Progenitor cell of endocrine pancreas (in vitro differentiated cells): ENCODE results near the gene RTKN. TPM values are rescaled to one million over a fixed set of nuclear protein-coding genes. Genes with fewer than 3 reads are reported as not detected.
"Not testable (repeated sequence)": the region's sequence is repeated elsewhere in the genome, so short reads cannot be mapped to it uniquely, and the experiment has no call there.

Experiments
- DNase-seq: peaks from one replicate; pipeline ENCODE4 v3.0.0; 2021; ENCODE audit warnings: low spot score; ENCODE audit not compliant: unreplicated experiment
- H3K27ac Mint-ChIP-seq: 2 replicates; pipeline ENCODE4 v1.8.0; 2021; ENCODE audit warnings: mild to moderate bottlenecking, moderate library complexity, mixed read lengths
- H3K27me3 Mint-ChIP-seq: 2 replicates; pipeline ENCODE4 v1.8.0; 2021; ENCODE audit warnings: mixed read lengths
- H3K36me3 Mint-ChIP-seq: 2 replicates; pipeline ENCODE4 v1.8.0; 2022; ENCODE audit warnings: mixed read lengths; ENCODE audit not compliant: insufficient read depth
- H3K4me1 Mint-ChIP-seq: 2 replicates; pipeline ENCODE4 v1.8.0; 2021; ENCODE audit warnings: low read depth, mixed read lengths
- H3K4me3 Mint-ChIP-seq: 2 replicates; pipeline ENCODE4 v1.8.0; 2021; ENCODE audit warnings: low read depth, mild to moderate bottlenecking, moderate library complexity, mixed read lengths
- H3K9me3 Mint-ChIP-seq: 2 replicates; pipeline ENCODE4 v1.8.0; 2021; ENCODE audit warnings: low read depth, mixed read lengths
- total RNA-seq: library from RNA; stranded (reverse); gene quantifications from 2 replicates; pipeline ENCODE4 v1.2.1, GENCODE V29; 2021
- TF ChIP-seq, protein P1 (sequence below): fragments of 200-600 bp; sonication (generic); IDR thresholded peaks from one replicate; pipeline ENCODE4 v1.5.0; 2021; ENCODE audit warnings: antibody characterized with exemption, mild to moderate bottlenecking; ENCODE audit not compliant: unreplicated experiment

Gene RTKN
- total RNA-seq, 1 donor from 2014 or later = 129 TPM

DNA sequence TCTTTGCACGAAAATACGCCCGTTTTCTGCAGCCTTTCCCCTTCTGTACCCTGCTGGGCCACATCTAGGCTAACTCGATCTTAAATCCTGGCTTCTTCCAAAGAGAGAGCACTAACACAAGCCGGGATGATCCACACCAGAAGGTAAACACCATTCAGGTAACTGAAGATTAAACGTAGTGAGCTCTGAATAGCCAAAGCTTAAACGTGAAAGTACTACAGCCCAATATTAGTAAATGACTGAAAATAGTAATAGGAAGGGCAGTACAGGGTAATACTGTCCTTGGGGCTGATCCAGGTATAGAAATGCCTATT lies 31.2 kb upstream of the RTKN start:
- peak overlapping the region; percentile 98 for H3K27ac Mint-ChIP-seq
- H3K4me1 Mint-ChIP-seq = peaks cover 14% of the 10 kb centered on the region
- peak overlapping the region; percentile 86 for H3K4me3 Mint-ChIP-seq
- DNase-seq = no peak
- no peaks in the 10 kb centered on the region for H3K9me3 Mint-ChIP-seq
- TF ChIP-seq, protein P1, sequence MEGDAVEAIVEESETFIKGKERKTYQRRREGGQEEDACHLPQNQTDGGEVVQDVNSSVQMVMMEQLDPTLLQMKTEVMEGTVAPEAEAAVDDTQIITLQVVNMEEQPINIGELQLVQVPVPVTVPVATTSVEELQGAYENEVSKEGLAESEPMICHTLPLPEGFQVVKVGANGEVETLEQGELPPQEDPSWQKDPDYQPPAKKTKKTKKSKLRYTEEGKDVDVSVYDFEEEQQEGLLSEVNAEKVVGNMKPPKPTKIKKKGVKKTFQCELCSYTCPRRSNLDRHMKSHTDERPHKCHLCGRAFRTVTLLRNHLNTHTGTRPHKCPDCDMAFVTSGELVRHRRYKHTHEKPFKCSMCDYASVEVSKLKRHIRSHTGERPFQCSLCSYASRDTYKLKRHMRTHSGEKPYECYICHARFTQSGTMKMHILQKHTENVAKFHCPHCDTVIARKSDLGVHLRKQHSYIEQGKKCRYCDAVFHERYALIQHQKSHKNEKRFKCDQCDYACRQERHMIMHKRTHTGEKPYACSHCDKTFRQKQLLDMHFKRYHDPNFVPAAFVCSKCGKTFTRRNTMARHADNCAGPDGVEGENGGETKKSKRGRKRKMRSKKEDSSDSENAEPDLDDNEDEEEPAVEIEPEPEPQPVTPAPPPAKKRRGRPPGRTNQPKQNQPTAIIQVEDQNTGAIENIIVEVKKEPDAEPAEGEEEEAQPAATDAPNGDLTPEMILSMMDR = no peak
- H3K36me3 Mint-ChIP-seq = peaks cover 5% of the 10 kb centered on the region
- no peaks in the 10 kb centered on the region for H3K27me3 Mint-ChIP-seq

DNA sequence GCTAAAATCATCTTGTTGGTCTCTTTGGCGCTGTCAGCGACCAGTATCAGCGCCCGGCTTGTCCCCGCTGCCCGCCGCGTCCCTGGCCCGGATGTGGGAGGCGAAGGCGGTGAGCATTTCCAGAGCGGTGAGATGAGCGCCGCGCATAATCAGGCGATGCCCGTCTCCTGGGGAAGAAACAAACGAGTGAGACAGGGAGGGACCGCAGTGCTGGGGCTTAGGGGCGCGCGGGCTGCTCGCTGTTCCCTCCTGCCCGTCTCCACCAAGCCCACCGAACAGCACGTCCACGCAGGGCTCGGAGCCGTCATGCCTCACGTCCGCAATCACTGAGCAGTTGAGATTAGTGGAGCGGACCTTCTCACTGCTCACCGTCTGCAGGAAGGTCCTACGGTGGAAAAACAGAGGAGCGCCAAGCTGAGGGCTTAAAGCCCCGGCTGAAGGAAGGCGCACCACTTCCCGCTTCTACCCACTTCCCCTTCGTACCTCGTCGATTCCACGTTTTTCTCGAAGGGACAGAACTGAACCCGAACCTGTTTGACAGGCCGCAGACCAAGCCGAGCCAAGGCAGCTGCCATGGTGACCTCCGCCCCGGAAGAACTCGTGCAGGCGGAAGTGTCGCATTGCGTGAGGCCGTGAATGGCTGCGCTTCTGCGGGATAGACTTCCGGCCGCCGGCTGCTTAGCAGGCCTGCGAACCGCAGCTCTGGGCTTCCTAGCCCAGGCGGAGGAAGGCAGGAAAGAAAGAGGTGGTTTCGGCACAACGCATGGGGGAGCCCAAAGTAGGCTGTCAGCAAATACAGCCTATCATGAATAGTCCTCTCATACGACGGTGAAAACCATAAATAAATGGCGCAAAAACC lies 30.6 kb upstream of the RTKN start, which contains the start of gene MRPL53:
Gene MRPL53 (minus strand): TSS at position 595 of the 859 bp plus-strand sequence. CDS start 20 bp downstream, at position 575.
- Mint-ChIP-seq H3K4me3 (peak within 1 kb of the TSS; percentile 86), H3K9me3 (no peaks in the 10 kb centered on the region), H3K4me1 (peaks cover 14% of the 10 kb centered on the region), H3K27ac (peak within 1 kb of the TSS; percentile 98), H3K36me3 (peaks cover 5% of the 10 kb centered on the region), H3K27me3 (no peaks in the 10 kb centered on the region)
- TF ChIP-seq, protein P1 = no peak
- DNase-seq = peak; percentile 88

DNA sequence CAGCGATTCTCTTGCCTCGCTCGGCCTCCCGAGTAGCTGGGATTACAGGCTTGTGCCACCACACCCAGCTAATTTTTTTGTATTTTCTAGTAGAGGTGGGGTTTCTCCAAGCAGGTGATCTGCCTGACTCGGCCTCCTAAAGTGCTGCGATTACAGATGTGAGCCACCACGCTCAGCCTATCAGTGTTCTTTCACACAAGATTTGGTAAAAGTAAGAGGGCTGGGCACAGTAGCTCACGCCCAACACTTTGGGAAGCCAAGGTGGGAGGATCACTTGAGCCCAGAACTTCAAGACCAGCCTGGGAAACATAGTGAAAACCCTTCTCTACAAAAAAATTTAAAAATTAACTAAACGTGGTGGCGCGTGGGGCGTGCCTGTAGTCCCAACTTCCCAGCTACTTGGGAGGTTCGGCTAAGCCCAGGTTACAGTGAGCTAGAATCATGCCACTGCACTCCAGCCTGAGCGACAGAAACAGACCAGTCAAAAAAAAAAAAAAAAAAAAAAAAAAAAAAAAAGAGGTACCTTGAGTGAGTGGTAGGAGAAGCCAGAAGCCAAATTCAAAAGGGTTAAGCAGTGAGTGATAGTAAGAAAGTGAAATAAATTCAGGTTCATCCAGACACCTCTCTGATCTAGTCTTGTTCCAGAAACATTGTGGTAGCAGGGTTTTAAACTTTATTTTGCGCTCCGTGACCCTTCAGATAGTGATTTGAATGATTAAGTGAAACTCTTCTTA lies 29.8 kb upstream of the RTKN start:
- H3K9me3 Mint-ChIP-seq = no peaks in the 10 kb centered on the region
- H3K4me1 Mint-ChIP-seq = peaks cover 14% of the 10 kb centered on the region
- peak overlapping the region; percentile 86 for H3K4me3 Mint-ChIP-seq
- H3K36me3 Mint-ChIP-seq = peaks cover 5% of the 10 kb centered on the region
- H3K27me3 Mint-ChIP-seq = no peaks in the 10 kb centered on the region
- peak overlapping the region; percentile 98 for H3K27ac Mint-ChIP-seq
- TF ChIP-seq, protein P1 = no peak
- DNase-seq = no peak

DNA sequence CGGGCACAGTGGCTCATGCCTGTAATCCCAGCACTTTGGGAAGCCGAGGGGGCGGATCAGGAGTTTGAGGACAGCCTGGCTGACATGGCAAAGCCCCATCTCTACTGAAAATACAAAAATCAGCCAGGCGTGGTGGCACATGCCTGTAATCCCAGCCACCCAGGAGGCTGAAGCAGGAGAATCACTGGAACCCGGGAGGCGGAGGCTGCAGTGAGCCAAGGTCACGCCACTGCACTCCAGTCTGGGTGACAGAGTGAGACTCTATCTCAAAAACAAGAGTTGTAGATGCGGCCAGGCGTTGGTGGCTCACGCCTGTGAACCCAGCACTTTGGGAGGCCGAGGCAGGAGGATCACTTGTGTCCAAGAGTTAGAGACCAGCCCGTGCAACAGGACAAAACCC lies 29.0 kb upstream of the RTKN start:
- not testable (repeated sequence) for H3K36me3 Mint-ChIP-seq, H3K27me3 Mint-ChIP-seq, H3K9me3 Mint-ChIP-seq, H3K27ac Mint-ChIP-seq, DNase-seq
- H3K4me1 Mint-ChIP-seq = peaks cover 17% of the 10 kb centered on the region
- peak overlapping the region; percentile 61 for H3K4me3 Mint-ChIP-seq

DNA sequence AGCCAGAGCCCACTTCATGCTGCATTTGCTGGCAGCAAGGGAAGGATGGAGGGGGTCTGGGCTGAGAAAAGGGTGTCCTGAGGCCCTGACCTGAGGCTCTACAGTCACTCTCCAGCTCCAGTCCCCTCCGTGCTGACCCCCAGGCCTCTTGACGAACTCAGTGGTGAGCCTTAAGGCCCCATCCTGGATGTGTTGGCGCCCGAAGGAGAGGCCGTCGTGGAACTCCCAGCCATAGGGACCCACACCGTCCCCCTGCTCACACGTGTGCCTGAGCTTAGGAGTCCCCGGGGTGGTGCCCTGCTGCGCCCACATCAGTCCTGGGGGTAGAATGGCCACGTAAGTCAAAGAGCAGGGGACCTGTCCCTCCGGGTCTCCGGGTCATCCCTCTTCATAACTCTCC lies 22.7 kb upstream of the RTKN start:
- TF ChIP-seq, protein P1 = no peak
- Mint-ChIP-seq H3K36me3 (peaks cover 1% of the 10 kb centered on the region), H3K27ac (peak overlapping the region; percentile 33), H3K4me1 (peaks cover 15% of the 10 kb centered on the region), H3K27me3 (no peaks in the 10 kb centered on the region), H3K4me3 (peak overlapping the region; percentile 98), H3K9me3 (no peaks in the 10 kb centered on the region)
- DNase-seq = no peak
